Measurements from ENCODE around the gene SAP30L.

SAP30L gene

GRCh38 chr5:154478752-154479159 is 33.0 kb downstream of the SAP30L start:
- FAIRE-seq (no peak), DNase-seq (ENCODE audit: extremely low spot score, insufficient read length, low read depth) (no peak)

DNA sequence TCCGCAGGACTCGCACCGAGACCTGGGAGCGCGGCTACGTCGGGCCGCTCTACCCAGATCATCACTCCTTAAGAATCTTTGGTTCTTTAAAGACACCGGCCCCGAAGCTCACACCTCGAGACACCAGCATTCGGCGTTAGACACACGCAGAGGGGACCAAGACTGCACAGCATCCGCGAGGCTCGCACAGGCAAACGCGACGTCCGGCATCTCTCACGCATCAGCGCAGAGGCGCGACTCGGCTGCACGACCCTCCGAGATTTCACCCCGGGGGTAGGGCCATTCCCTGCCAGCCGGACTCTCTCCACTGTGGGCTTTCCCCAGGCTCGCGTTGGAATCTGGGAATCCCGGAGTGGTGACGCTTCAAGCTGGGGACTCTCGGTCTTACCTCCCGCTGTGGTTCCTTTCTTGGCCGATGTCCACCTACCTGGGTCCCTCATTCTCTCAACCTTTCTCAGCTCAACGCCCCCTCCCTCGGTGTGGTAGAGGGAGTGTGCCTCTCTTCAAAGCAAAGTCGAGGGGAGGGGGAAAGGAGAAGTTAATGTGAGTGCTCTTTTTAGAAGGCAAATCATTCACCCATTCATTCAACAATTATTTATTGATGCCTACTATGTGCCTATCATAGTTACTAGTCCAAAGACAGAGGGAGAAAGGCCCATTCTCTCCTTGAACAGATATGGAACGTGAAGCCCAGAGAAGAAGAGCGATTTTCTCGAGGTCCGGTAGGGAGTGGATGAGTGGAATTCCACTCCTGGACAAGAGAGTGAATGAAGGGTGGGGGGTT is 33.6 kb downstream of the SAP30L start:
- FAIRE-seq (no peak), DNase-seq (ENCODE audit: extremely low spot score, insufficient read length, low read depth) (no peak)

GRCh38 chr5:154479944-154480750 is 34.4 kb downstream of the SAP30L start:
- DNase-seq (ENCODE audit: extremely low spot score, insufficient read length, low read depth): no peak
- FAIRE-seq: no peak

- no peak for DNase-seq (ENCODE audit: extremely low spot score, insufficient read length, low read depth)
- FAIRE-seq: no peak
Measured at GRCh38 chr5:154480847-154481246, 35.0 kb downstream of the SAP30L start.

- FAIRE-seq (no peak), DNase-seq (ENCODE audit: extremely low spot score, insufficient read length, low read depth) (no peak)
Measured at GRCh38 chr5:154481584-154482381, 36.0 kb downstream of the SAP30L start.

- FAIRE-seq (no peak), DNase-seq (ENCODE audit: extremely low spot score, insufficient read length, low read depth) (no peak)
Measured at GRCh38 chr5:154482528-154483449, 37.0 kb downstream of the SAP30L start.

DNA sequence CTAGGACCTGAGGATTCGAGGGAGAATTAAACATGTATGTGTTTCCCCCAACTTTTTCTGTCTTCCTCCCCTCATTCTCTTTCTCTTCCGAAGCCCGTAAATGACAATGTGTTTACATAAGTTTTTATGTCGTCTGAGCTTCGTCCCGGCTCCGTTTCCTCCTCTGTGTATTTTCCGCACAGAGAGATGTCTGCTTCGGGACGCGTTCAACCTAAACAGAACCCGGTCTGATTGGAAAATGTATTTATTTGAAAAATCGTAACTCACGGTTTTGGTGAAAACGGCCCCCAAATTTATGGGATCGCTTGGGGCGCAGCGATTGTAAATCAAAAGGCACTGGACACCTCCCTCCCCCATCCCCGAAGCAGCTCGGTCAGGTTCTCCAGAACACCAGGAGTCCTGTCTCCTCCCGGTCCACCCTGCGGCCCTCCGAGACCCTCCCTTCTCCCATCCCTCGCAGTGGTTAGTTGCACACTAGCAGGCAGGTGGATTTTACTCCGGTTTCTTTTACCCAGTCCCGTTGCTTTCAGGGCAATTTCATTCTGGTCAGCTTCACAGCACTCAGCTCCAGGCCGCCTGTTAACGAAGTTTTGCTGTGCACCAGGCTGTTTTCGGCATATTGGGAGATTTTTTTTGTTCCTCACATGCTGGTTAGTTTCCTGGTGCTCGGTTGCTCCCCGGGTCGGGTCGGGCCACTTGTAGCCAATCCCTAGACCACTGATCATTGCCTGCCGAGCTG is 38.0 kb downstream of the SAP30L start:
- no peak for DNase-seq (ENCODE audit: extremely low spot score, insufficient read length, low read depth)
- no peak for FAIRE-seq

GRCh38 chr5:154484393-154485095 is 38.7 kb downstream of the SAP30L start:
- FAIRE-seq (no peak), DNase-seq (ENCODE audit: extremely low spot score, insufficient read length, low read depth) (no peak)

DNA sequence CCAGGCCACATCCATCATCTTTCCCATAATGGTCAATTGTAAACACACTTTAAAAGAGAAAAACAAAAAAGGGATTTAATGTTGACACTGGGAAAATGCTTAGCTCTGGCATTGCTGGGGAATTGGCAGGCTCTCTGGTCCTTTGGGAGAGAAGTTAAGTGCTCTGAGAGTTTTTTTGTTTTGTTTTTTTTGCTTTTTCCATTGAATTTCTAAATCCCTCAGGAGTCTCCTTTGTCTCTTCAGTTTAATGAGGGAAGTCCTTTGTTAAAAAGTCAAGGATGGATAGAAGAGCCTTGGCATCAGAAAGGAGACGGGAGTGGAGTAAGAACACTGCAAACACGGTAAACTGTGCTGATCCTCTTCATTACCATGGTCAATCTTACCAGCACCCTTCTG is 39.3 kb downstream of the SAP30L start:
- FAIRE-seq (no peak), DNase-seq (ENCODE audit: extremely low spot score, insufficient read length, low read depth) (no peak)

DNA sequence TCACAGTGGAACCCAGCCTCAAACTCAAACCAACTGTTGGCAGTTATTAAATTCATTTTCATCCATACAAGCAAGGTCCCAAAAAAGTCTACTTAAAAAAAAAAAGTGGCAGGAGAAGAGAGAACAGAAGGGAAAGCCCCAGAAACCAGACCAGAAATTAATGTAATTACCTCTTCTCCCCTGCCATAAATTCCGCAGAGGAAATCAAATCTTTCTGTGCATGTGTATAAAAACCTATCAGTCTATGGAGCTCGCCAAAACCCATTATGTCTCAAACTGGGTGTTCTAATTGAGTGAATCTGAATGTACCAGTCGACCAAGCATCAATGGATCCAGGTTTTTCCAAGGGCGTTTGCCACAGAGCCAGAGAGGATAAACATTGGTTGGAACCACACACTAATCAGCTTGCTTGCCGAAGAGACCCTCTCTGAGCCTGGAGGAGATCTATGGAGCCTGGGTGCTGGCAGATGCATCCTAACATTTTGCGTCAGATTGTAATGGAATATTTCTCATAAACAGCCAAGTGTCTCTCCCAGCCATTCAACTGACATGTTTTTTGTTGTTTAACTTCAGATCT is 40.1 kb downstream of the SAP30L start:
- FAIRE-seq (no peak), DNase-seq (ENCODE audit: extremely low spot score, insufficient read length, low read depth) (no peak)

DNA sequence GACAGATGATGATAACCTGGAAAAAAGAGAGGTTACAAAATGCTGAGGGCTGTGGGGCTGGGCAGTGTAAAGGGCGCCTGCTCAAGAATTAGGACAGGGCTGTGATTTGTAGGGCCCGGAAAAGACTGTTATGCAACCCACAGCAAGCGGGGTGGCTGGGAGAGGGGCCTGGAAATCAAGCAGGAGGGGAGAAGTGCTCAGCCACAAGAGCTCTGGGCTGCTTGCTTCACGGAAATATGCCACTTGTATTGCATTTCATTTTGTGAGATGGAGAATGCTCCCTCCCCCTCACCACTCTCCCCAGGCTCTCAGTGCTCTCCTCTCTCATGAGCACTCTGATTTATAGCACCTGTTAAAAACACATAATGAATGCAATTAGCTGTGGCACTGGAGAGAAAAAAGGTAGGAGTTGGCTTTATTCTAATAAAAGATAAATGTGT is 40.6 kb downstream of the SAP30L start:
- DNase-seq (ENCODE audit: extremely low spot score, insufficient read length, low read depth) (no peak), FAIRE-seq (no peak)

DNA sequence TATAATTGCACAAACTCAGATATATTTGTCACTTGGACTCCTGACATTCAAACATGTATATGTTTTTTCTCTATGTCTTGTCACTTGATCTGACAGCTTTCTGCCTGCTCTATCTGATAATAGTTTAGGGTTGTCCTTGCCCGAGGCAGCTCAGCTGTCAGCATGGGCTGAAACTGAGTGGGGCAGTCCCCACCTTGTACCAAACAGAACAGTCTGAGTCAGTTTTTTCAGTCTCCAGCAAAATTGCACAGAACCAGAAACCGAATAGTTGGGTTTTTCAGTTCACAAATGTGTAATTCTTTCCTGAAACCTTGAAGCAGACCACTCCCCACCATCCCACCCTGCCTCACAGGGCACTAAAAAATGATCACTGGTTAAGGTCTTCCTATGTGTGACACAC is 41.7 kb downstream of the SAP30L start:
- FAIRE-seq: peak; percentile 82

GRCh38 chr5:154491941-154492340 is 46.1 kb downstream of the SAP30L start:
- DNase-seq (ENCODE audit: extremely low spot score, insufficient read length, low read depth) (no peak), FAIRE-seq (no peak)

More for the DNA sequence above, 41.7 kb downstream of the SAP30L start:
- DNase-seq (ENCODE audit: extremely low spot score, insufficient read length, low read depth): peak; percentile 45

GRCh38 chr5:154493274-154493673 is 47.5 kb downstream of the SAP30L start:
- DNase-seq (ENCODE audit: extremely low spot score, insufficient read length, low read depth): no peak
- FAIRE-seq: no peak

DNA sequence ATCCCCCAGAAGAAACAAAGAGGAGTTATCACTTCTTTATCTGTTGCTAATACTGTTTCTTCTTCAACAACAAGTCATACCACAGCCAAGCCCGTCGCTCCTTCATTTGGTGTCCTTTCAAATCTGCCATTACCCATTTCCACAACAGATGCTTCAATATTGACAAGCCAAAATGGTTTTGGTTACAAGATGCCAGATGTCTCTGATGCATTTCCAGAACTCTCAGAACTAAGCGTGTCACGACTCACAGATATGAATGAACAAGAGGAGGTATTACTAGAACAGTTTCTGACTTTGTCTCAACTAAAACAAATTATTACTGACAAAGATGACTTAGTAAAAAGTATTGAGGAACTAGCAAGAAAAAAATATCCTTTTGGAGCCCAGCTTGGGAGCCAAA is 48.2 kb downstream of the SAP30L start:
- FAIRE-seq (no peak), DNase-seq (ENCODE audit: extremely low spot score, insufficient read length, low read depth) (no peak)

DNA sequence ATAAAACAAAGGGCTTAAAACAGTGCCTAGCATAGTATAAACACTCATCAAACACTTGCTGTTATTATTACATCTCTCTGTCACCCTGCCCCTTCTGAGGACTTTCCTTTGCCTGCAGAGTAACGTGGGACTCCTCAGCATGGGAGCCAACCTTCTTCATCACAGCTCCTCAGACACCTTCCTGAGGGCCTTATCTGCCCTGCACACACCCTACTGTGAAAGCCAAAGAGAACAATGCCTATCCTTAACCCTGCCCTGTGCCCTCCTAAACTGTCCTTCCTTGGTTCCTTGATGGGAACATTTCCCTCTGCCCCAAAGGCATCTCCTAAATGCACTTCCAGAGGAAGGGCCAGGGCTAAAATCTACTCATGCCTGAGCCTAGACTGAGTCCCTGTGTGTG is 52.8 kb downstream of the SAP30L start:
- no peak for DNase-seq (ENCODE audit: extremely low spot score, insufficient read length, low read depth)
- no peak for FAIRE-seq

DNA sequence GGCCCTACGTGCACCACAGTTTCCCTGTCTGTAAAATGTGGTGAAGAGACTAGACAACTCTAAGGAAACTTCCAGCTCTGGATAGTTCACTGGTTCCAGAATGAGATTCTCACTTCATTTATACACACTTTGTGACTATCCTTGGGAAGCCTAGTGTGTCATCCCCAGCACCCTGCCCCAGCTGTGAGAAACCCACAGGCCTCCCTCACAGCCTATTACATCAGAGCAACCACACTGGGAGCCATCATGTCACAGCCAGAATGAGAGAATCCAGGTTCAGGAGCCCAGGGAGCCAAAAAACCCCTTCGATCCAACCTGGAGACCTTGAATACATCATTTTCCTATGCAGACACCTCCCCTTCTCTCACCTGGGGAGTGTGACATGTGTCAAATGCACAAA is 53.2 kb downstream of the SAP30L start:
- no peak for FAIRE-seq
- DNase-seq (ENCODE audit: extremely low spot score, insufficient read length, low read depth): no peak

DNA sequence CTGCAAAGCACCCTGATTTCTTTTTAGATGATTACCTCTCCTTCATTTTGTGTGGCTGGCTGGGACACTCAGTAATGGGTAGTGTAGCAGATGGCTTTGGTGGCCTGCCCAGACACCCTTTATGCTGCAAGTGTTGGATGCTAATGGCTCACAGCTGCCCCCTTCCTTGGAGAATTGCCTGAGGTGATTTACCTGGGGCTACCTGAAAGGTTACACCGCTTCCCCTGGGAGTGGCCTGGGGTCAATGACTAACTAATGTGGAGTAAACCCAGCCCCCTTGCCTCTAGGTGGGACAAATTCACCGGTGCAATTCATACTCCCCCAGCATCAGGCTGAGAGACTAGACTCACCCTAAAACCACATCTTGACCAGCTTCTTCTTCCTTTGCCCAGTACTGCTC is 55.8 kb downstream of the SAP30L start:
- FAIRE-seq: peak; percentile 39
- DNase-seq (ENCODE audit: extremely low spot score, insufficient read length, low read depth): no peak
